Measurements from ENCODE around the gene PPP1R8. TPM values are rescaled to one million over a fixed set of nuclear protein-coding genes. Genes with fewer than 3 reads are reported as not detected.

The PPP1R8 gene
- total and polyA plus RNA-seq, 4 donors: 3.1 to 20.5 (median 17.5) TPM

GRCh38 chr1:27872802-27873551 is 42.4 kb downstream of the PPP1R8 start (continued):
- no peak for TF ChIP-seq ZBTB33 (IDR thresholded peaks at IDR 0.05)
- no peak for TF ChIP-seq MAX (IDR thresholded peaks at IDR 0.05)
- no peak for TF ChIP-seq ATF3 (IDR thresholded peaks at IDR 0.05)

GRCh38 chr1:27873671-27874384 is 43.2 kb downstream of the PPP1R8 start:
- no peak for DNase-seq (ENCODE audit: low spot score)
- no peak for TF ChIP-seq JUND (IDR thresholded peaks at IDR 0.05)

GRCh38 chr1:27876341-27877114 is 45.9 kb downstream of the PPP1R8 start:
- TF ChIP-seq GABPA (IDR thresholded peaks at IDR 0.05 in 1 of 2, conservative IDR thresholded peaks at IDR 0.05 in 1 of 2) (no peak), NR2F2 (IDR thresholded peaks at IDR 0.05) (no peak), TAF1 (conservative IDR thresholded peaks at IDR 0.05) (no peak), JUND (IDR thresholded peaks at IDR 0.05) (no peak), ATF3 (IDR thresholded peaks at IDR 0.05) (no peak), HNF4A (conservative IDR thresholded peaks at IDR 0.05) (no peak), CTCF (IDR thresholded peaks at IDR 0.05; ENCODE audit: low read depth, low read length, missing input control) (no peak), RAD21 (IDR thresholded peaks at IDR 0.05) (no peak), YY1 (IDR thresholded peaks at IDR 0.05) (no peak), ZBTB33 (IDR thresholded peaks at IDR 0.05) (no peak), FOXA1 (IDR thresholded peaks at IDR 0.05) (no peak), EGR1 (IDR thresholded peaks at IDR 0.05; ENCODE audit: low read depth in 2 of 2) (no peak), RXRA (IDR thresholded peaks at IDR 0.05) (no peak), REST (IDR thresholded peaks at IDR 0.05) (no peak), HNF4G (IDR thresholded peaks at IDR 0.05) (no peak), FOXA2 (IDR thresholded peaks at IDR 0.05) (no peak)
- Histone ChIP-seq H3K36me3 (ENCODE audit: control insufficient read depth in 4 of 4, insufficient read depth in 3 of 4, low read depth in 1 of 4, low read length in 3 of 4) (no peaks in the 10 kb centered on the region), H3K27ac (ENCODE audit: low read depth in 1 of 2, low read length in 2 of 2) (no peak overlapping the region), H3K4me3 (ENCODE audit: low read depth in 1 of 3, low read length in 3 of 3) (no peak overlapping the region), H3K9me3 (ENCODE audit: control insufficient read depth in 4 of 4, low read length in 3 of 4) (no peaks in the 10 kb centered on the region), H3K27me3 (ENCODE audit: control insufficient read depth in 4 of 4, insufficient read depth in 4 of 4, low read length in 3 of 4) (no peaks in the 10 kb centered on the region), H3K9ac (ENCODE audit: low read depth in 1 of 2, low read length in 2 of 2) (peak overlapping the region in 1 of 2 donors; percentile 1), H3K4me1 (ENCODE audit: control insufficient read depth in 4 of 4, insufficient read depth in 4 of 4, low read length in 3 of 4) (peaks cover 0 to 7% (median 5%) of the 10 kb centered on the region in 4 donors)
- WGBS: 89% methylated on average over 18 of the region's 18 CpGs
- no peak for DNase-seq (ENCODE audit: low spot score)

More at GRCh38 chr1:27873671-27874384, 43.2 kb downstream of the PPP1R8 start:
- Histone ChIP-seq H3K9me3 (ENCODE audit: control insufficient read depth in 4 of 4, low read length in 3 of 4) (no peaks in the 10 kb centered on the region), H3K36me3 (ENCODE audit: control insufficient read depth in 4 of 4, insufficient read depth in 3 of 4, low read depth in 1 of 4, low read length in 3 of 4) (no peaks in the 10 kb centered on the region), H3K4me1 (ENCODE audit: control insufficient read depth in 4 of 4, insufficient read depth in 4 of 4, low read length in 3 of 4) (peaks cover 0 to 7% (median 5%) of the 10 kb centered on the region in 4 donors), H3K27me3 (ENCODE audit: control insufficient read depth in 4 of 4, insufficient read depth in 4 of 4, low read length in 3 of 4) (no peaks in the 10 kb centered on the region), H3K4me3 (ENCODE audit: low read depth in 1 of 3, low read length in 3 of 3) (peak overlapping the region in 1 of 3 donors; percentile 66), H3K9ac (ENCODE audit: low read depth in 1 of 2, low read length in 2 of 2) (no peak overlapping the region), H3K27ac (ENCODE audit: low read depth in 1 of 2, low read length in 2 of 2) (peak overlapping the region; percentile 66 to 70)
- 78% methylated on average over 16 of the region's 16 CpGs for WGBS
